Measurements from ENCODE around the gene ARID1A.

ARID1A gene

GRCh38 chr1:26728645-26729044 lies 32.8 kb downstream of the ARID1A start:
- peak; percentile 13 for DNase-seq

DNA sequence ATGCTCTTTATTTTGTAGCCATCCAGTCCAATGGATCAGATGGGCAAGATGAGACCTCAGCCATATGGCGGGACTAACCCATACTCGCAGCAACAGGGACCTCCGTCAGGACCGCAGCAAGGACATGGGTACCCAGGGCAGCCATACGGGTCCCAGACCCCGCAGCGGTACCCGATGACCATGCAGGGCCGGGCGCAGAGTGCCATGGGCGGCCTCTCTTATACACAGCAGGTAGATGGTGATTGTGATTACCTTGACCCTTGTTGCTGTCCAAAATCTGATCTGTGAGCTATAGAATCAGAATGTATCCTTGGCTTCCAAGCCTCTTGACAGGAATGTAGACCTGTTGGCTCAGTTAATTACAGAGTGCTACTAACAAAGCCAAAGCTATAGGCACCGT lies 33.8 kb downstream of the ARID1A start:
- DNase-seq: no peak

DNA sequence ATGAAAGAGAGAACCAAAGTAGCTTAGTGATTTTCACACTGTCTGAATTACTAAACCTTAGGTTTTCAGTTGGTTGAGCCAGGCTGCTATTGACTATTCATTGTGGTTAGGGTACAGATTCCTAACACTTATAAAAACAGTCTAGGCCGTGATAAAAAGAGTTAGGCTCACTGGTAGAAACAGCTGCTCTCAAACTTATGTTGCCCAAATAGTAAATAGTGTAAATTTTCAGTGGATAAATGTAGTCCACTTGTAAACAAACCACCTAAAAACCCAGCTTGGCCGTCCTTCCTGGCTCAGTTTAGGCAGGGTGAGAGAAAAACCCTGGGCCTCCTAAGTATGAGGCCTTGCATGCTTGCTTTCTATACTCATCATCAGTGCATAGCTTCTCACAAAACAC lies 34.9 kb downstream of the ARID1A start:
- DNase-seq: no peak

DNA sequence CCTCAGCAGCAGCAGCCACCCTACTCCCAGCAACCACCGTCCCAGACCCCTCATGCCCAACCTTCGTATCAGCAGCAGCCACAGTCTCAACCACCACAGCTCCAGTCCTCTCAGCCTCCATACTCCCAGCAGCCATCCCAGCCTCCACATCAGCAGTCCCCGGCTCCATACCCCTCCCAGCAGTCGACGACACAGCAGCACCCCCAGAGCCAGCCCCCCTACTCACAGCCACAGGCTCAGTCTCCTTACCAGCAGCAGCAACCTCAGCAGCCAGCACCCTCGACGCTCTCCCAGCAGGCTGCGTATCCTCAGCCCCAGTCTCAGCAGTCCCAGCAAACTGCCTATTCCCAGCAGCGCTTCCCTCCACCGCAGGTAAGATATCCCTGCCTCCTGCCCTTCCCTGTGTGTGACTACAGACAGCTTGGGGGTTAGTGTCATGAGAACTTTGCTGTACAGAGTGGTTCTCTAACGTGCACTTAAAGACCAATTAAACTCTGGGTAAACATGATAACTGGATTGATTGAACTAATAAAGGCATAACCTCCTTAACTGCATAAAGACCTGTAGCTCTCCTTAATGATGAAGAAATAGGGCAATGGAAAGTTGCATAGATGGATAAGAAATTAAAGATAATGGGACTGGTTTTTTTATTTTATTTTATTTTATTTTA lies 35.6 kb downstream of the ARID1A start:
- DNase-seq: no peak

GRCh38 chr1:26733392-26733791 lies 37.6 kb downstream of the ARID1A start:
- no peak for DNase-seq

DNA sequence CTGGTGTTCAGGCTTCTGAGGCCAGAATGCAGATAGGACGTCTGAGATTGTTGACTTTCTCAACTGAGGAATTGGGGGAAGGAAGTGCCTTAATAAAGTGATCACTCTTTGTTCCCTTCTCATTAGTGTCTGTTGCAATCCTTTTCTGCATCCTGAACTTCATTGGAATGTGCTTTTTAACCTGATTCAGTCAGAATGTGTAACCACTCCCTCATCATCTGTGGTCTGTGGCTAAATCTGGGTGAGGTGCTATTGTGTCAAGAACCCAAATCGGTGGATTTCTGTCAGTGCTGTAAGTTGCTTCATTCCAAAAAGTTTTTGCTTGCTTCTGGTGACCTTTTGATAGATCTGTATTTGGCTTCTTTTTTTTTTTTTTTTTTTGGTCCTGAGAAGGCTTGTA lies 38.2 kb downstream of the ARID1A start:
- DNase-seq: no peak

- no peak for DNase-seq
Observed at GRCh38 chr1:26734501-26735058, 38.8 kb downstream of the ARID1A start.

DNA sequence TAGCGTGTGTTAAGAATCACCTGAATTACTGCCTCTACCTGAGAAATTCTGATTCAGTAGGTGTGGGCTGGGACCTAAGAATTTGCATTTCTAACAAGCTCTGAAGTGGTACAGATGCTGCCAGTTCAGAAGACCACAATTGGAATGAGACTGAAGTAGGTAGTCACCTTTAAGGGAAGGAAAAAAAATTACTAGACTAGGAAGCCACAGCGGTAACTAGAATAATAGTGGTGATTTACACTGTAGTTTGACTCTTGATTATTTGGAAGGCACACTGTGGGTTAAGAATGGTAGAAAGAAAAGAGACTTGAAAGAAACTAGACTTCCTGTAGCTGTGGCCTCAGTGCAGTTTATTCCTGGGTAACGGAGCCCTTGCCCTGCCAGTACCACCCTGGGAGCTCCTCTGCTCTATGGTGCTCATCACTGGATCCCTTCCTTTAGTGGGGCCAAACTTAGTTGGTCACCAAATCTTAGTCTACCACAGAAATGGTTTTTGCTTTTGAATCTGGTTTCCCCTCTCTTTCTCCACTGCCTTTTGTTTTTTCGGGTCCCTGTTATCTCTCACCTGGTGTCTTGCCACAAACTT lies 43.6 kb downstream of the ARID1A start:
- DNase-seq: no peak

DNA sequence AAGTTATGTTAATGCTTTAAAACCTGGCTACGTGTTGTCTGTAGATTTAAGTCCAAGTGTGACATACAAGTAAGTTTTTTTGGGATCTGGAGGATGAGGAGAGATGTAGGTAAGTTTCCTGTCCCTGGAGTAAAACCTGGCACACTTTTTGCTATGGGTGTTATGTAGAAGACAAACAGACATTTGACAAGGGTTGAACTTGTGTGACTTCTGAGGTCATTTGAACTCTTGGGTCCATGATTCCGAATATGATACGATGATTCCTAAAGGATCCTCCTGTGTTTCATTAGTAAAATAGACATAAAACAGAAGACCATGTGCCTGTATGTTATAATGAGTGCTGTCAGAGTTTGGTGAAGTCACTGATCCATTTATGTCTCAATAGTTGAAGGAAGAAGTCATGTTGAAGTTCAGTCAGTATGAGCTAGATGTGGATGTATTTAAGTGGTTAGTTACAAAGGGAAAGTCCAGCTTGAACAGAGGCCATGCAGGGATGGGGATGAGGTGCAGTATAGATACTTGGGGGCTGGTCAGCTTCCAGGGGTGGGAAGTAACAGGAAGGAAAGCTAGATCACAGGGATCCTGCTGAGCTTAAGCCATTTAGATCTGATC lies 44.3 kb downstream of the ARID1A start:
- no peak for DNase-seq

GRCh38 chr1:26740952-26741351 lies 45.1 kb downstream of the ARID1A start:
- no peak for DNase-seq

GRCh38 chr1:26743426-26744059 lies 47.7 kb downstream of the ARID1A start:
- no peak for DNase-seq

GRCh38 chr1:26744075-26744959 lies 48.5 kb downstream of the ARID1A start:
- DNase-seq: peak; percentile 86

GRCh38 chr1:26745191-26745590 lies 49.4 kb downstream of the ARID1A start:
- DNase-seq: no peak

GRCh38 chr1:26747048-26747447 lies 51.2 kb downstream of the ARID1A start:
- DNase-seq: no peak

- no peak for DNase-seq
Observed at GRCh38 chr1:26748351-26748750, 52.5 kb downstream of the ARID1A start.

DNA sequence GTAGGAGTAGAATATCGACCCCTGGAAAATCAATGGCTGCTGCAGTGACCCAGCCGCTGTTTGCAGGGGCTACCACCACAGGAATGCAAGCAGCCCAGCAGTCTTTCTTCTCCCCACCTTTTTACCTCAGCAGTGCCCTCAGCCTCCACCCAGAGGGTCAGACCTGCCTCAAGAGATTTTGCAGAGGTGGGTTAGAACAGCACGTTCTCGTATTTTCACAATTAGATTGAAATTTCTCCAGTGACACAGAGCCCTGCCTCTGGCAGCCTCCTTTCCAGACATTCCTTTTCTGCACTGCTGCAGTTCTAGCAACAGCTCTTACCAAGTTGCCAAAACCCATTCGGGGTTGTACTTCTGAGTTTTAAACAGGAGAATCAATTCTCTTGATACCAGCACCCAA lies 53.6 kb downstream of the ARID1A start:
- no peak for DNase-seq

GRCh38 chr1:26750428-26750827 lies 54.6 kb downstream of the ARID1A start:
- no peak for DNase-seq

GRCh38 chr1:26752519-26752918 lies 56.7 kb downstream of the ARID1A start:
- no peak for DNase-seq

DNA sequence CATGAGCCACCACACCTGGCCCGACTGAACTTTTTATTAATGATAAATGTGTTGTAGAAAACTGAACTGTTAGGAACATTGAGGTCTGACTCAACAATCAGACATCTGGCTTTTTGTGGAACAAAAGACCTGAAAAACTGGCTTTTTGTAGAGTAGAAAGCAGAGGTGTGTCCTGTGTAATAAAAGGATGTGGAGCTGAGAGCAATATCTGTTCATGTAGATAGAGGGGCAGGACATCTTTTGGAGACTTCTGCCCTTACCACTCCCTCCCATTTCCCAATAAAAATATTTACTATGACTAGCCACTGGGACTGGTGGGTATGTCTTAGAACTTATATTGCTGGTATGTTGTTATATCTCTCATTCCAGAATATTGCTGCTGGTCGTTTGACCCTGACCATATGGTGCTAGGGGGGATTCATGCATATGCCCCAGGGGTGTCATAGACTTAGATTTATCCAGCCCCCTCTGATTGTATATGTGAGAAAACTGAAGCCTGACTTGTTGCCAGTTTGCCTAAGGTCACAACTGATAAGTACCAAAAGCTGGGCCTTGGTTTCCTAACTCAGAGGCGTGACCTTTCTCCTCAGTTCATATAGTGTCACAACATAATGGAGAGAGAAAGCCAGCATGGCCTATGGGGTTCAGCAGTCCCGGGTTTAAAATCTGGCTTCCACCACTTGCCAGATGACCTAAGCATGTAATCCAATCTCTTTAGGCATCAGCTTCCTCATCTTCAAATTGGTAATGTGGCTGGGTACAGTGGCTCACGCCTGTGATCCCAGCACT lies 58.5 kb downstream of the ARID1A start:
- peak; percentile 25 for DNase-seq

- no peak for DNase-seq
Observed at GRCh38 chr1:26758358-26758757, 62.5 kb downstream of the ARID1A start.

GRCh38 chr1:26759531-26759930 lies 63.7 kb downstream of the ARID1A start:
- no peak for DNase-seq

GRCh38 chr1:26761217-26761616 lies 65.4 kb downstream of the ARID1A start:
- DNase-seq: peak; percentile 35

Measured in DMS53 (cell line).